Hindlimb muscle (tissue), 1 donor: Measurements from ENCODE around the gene BTG2. TPM values are rescaled to one million over a fixed set of nuclear protein-coding genes. Genes with fewer than 3 reads are reported as not detected.

Experiments used
- DNase-seq: peaks from one replicate; pipeline ENCODE4 v3.0.0-alpha.2; 2013
- polyA plus RNA-seq: library from polyadenylated mRNA; unstranded; fragments of 120-200 nt; gene quantifications from one replicate; pipeline ENCODE4 v1.2.1, GENCODE V29; 2013; ENCODE audit not compliant: insufficient read length

BTG2 gene
- polyA plus RNA-seq, 1 donor = 84.9 TPM

DNA sequence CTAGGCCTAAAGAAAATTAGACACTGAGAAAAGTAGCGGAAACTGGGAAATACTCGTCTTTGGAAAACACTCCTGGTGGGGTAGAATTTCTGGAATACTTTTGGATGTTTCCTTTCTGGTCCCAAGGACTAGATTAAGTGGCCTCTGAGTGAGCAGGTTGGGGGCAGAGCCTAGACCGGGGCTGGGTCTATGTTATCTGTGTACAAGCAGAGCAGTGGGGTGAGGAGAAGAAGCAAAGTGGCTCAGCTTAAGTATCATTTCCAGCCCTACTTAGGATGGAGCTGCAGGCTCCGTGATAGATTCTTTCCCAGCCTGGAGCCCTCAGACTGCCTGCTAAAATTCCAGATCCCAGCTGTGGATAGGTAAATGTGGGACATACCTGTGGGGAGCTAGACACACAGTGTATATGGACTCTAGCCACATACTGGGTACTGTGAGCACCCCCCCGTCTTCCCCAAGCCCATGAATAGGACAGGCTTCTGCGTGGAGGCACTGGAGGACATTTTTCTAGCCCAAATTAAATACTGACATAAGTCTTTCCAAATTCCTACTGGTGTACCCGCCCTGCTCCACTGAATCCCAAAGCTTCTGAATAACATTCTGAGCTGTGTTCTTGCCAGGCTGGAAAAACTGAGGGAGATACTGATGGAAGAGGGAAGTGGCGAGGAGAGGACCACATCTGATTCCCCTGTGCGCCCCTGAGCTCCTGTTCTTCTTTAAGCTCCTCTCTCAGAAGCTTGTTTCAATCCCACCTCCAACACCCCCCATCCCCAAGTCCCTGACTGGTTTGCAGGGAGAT lies 38.8 kb downstream of the BTG2 start:
- DNase-seq = no peak

DNA sequence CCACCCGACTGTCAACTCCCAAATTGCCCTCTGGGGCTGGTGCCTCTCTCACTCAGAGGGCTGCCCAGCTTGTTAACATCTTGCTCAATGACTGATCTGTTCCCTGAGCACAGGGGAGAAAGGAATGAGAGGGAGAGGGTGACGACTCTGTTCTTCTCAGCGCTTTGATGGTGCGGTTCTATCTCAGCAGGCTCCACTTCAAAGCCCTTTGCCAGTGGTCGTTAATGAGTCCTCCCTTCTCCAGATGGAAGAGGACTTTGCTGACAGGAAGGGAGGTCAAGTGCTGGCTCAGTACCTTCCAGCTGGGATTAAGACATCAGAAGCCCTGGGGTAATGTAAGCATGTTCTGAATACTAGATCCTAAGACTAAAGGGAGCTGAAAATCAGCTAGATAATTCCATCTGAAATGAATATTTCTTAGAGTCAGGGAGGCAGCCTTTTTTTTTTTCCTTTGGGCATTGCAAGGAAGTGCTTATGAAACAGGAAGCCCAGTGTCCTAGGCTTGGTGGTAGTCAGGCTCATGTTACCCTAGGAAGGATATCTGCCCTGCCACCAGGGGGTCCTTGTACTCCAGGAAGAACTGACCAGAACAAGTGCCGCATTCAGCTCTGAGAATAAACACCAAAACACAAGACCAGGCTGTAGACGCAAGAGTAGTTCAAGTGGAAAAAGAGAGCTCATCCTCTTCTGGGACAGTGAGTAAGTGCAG lies 40.9 kb downstream of the BTG2 start:
- DNase-seq = no peak

DNA sequence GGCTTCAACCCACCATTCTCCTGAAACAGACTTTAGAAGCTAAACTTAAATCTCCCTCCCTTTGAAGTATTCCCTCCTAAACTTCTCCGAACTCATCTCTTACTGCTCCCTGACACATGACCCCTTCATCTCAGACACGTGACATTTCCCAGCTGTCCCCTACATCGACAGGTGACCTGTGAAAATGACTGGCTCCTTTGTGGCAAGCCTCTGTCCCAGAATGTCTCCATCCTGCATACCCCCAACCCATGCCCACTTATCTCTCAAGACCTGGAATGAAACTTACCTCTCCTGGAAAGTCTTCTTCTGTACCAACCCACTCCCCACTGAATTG lies 41.4 kb downstream of the BTG2 start:
- no peak for DNase-seq

DNA sequence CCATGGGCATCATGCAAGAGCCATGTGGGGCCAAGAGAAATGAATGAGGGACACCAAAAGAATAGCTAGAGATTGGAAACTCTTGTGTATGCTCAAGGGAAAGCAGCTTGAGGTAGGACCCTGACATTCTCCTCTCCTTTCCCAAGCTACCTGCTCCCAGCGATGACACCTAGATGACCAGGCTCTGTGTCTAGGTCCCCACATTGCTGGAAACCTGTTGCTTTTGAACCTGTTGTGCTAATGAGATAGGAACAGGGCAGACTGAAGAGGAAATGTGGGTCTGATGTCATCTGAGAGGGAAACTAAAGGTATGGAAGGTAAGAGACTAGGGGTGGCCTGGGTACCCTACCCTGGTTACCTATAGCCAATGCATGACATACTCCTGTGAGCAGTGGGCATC lies 43.8 kb downstream of the BTG2 start:
- no peak for DNase-seq

DNA sequence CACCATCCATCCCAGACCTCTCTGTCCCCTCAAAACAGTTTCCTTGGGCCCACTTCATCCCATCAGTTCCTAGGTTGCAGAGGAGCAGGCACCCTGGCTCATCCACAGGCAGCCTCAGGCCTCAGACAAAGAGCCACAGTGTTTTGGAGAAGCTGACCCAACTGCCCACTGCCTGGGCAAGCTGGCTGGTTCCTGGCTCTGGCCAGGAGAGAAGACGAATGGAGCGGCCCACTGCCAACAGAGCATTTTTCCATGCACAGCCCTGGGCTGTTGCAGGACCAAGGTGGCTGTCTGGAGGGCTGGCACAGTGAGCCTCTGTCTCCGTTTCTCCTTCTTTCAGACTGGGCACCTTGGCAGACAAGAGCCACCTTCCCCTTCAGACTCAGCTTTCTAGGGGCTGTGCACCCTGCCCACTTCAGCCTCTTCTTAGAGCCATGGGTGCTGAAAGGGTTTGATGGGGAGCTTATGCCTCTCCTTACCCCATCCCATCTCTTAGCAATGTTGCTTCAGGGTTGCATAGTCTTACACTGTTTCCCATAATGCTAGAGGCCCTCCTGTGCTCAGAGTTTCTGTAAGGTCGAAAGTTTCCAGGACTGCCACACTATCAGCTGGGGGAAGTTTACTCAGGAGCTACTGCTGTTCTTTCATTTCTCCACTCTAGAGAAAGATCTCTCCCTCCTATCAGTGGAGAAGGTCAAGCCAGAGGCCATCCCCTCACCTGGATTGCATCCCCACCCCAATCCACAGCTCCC lies 44.6 kb downstream of the BTG2 start:
- DNase-seq = no peak

DNA sequence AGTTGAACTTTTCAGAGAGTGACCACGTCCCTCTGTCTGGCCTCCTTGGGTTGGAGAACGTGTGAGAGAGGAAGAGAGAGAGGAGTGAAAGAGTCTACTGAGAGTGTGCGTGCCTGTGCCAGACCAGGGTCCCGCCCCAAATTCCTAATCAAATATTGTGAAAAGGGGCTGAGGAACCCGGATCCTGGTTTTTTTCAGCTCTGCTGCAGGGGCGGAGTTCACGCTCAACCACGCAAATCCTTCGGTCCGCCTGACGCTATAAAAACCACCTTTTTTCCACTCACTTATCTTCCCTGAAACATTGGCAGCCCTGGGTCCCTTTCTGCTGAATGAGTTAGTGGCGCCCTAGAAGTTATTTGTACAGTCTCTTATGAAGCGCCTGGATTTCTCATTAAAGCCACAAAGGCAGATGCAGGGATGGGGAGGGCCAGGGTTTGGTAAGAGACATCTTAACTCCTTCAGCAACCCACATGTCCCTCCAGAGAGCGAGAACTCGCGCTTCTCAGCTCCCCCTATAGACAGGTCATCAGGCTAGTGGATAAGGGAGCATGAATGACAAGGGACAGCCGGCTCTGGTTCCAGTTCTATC lies 45.8 kb downstream of the BTG2 start, which contains the start of gene FMOD:
Gene FMOD (minus strand): TSS at position 86 of the 589 bp plus-strand sequence. CDS start 2,852 bp downstream, outside the sequence.
- peak; percentile 92 for DNase-seq

DNA sequence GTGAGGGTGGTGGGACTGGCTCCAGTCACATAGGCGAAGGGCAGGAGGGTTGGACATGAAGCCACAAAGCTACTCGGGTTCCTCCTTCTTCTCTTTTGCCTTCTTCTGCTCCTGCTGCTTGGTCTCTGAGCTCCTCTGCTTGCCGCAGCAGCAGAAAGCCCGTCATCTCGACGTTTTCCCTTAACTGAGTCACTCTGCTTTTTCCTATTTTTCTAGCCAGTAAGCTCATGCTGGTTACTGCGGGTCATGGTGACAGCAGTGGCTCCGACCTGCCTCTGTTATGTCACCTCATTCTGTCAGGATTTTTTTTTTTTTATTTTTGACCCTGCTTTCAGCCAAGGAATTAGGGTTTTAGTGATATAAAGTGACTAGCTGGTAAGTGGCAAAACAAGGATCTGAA lies 48.2 kb downstream of the BTG2 start:
- DNase-seq = no peak

DNA sequence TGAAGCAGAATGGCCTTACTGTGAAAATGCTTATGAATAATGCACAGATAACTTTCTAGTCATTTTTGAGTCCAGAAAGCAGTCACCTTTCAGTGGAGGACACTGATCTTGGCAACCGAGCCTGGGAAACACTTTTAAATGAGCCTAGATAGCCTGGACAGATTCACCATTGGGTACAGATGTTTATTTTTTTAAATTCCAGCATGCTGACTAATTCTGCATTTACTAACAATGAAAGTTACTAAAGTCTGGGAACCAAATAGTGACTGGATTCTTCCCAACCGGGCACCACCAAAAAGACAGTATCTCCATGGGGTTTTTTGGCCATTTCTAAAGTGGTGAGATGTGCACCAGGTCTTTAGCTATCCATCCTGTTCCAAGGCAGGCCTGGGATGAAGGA lies 48.9 kb downstream of the BTG2 start:
- DNase-seq = no peak

DNA sequence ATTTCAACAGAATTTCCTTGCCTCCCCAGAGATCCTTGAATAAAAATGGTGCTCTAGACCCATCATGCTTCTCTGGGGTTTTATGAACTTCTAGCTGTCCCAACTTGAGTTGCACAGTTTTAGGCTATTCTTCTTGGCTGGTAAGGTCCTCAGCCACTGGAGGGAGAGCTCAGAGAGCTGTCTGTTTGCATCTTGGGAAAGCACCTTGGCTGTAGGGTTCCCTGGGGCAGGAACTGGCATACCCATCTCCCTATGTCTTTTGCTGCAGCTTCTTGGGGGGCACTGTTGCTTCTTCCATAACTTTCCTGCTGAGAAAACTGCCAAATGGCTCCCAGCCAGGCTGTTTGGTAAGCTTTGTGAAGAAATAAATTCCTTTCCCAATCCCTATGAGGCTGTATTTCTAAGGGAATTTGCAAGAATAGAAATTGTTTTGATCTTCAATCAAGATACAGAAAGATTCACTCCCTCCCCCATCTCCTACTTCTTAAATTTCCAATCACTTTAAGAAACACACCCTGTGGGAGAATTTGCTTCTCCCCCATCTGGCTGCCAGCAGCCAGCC lies 53.8 kb downstream of the BTG2 start:
- no peak for DNase-seq

Other genes starting within 250 kb of the BTG2 start
- 562 TPM for gene MYOG, start 219.5 kb upstream of the BTG2 start, polyA plus RNA-seq
- 8.2 TPM for gene ADORA1, start 177.8 kb upstream of the BTG2 start, polyA plus RNA-seq
- gene MYBPH, start 129.7 kb upstream of the BTG2 start, polyA plus RNA-seq = 534 TPM
- gene CHI3L1, start 118.8 kb upstream of the BTG2 start, polyA plus RNA-seq = 1.7 TPM
- 1.7 TPM for gene CHIT1, start 75.8 kb upstream of the BTG2 start, polyA plus RNA-seq
- gene FMOD, start 45.6 kb downstream of the BTG2 start, polyA plus RNA-seq = 54.8 TPM
- 3.1 TPM for gene PRELP, start 170.3 kb downstream of the BTG2 start, polyA plus RNA-seq
- gene OPTC, start 188.6 kb downstream of the BTG2 start, polyA plus RNA-seq = not detected